Renal cortex interstitium (tissue), 15 donors: ENCODE results near the gene MIB2. TPM values are rescaled to one million over a fixed set of nuclear protein-coding genes. Genes with fewer than 3 reads are reported as not detected.

Experiments used
- DNase-seq, 11 donors: peaks; one replicate each; pipeline ENCODE4 v3.0.0-alpha.2; 2013; ENCODE audit warnings: low read depth in 9 of 11, low spot score in 4 of 11; ENCODE audit errors: extremely low read depth in 1 of 11
- long read RNA-seq, 16 experiments: transcript quantifications; one replicate each; lab custom pipeline, GENCODE V29; 2026
- polyA plus RNA-seq, 3 donors: library from polyadenylated mRNA; unstranded; fragments of 120-200 nt; gene quantifications; one replicate each; pipeline ENCODE4 v1.2.1, GENCODE V29; 2013; ENCODE audit not compliant: insufficient read length in 3 of 3

The MIB2 gene
- 10 to 100 TPM; 30.3 to 71.4 (median 70.4) TPM for polyA plus RNA-seq
- long read RNA-seq, donor 1, partial matches to known transcripts: 0 of 3 reads
- long read RNA-seq, donor 1, other reads (novel, unspliced or antisense): 0 of 3 reads
- long read RNA-seq, donor 2: 0 reads
- long read RNA-seq, donor 3, partial matches to known transcripts: 0 of 1 reads
- long read RNA-seq, donor 3, other reads (novel, unspliced or antisense): 0 of 1 reads
- long read RNA-seq, donor 4, full-length matches to known transcripts: 3 of 14 reads
- long read RNA-seq, donor 4, partial matches to known transcripts: 11 of 14 reads
- long read RNA-seq, donor 4, other reads (novel, unspliced or antisense): 0 of 14 reads
- long read RNA-seq, donor 5: 0 reads
- long read RNA-seq, donor 6: 0 reads
- long read RNA-seq, donor 7, partial matches to known transcripts: 0 of 3 reads
- long read RNA-seq, donor 7, other reads (novel, unspliced or antisense): 0 of 3 reads
- long read RNA-seq, donor 8, partial matches to known transcripts: 0 of 5 reads
- long read RNA-seq, donor 8, other reads (novel, unspliced or antisense): 0 of 5 reads
- long read RNA-seq, donor 9: 0 reads
- long read RNA-seq, donor 10, partial matches to known transcripts: 0 of 2 reads
- long read RNA-seq, donor 10, other reads (novel, unspliced or antisense): 0 of 2 reads
- long read RNA-seq, donor 11, partial matches to known transcripts: 0 of 2 reads
- long read RNA-seq, donor 11, other reads (novel, unspliced or antisense): 0 of 2 reads
- long read RNA-seq, donor 12, partial matches to known transcripts: 5 of 6 reads
- long read RNA-seq, donor 12, other reads (novel, unspliced or antisense): 0 of 6 reads
- long read RNA-seq, donor 13, partial matches to known transcripts: 0 of 11 reads
- long read RNA-seq, donor 13, other reads (novel, unspliced or antisense): 0 of 11 reads
- long read RNA-seq, donor 14, partial matches to known transcripts: 0 of 3 reads
- long read RNA-seq, donor 14, other reads (novel, unspliced or antisense): 0 of 3 reads
- long read RNA-seq, donor 15, partial matches to known transcripts: 0 of 4 reads
- long read RNA-seq, donor 15, other reads (novel, unspliced or antisense): 0 of 4 reads
- long read RNA-seq, donor 16, partial matches to known transcripts: 344 of 372 reads
- long read RNA-seq, donor 16, other reads (novel, unspliced or antisense): 20 of 372 reads

DNA sequence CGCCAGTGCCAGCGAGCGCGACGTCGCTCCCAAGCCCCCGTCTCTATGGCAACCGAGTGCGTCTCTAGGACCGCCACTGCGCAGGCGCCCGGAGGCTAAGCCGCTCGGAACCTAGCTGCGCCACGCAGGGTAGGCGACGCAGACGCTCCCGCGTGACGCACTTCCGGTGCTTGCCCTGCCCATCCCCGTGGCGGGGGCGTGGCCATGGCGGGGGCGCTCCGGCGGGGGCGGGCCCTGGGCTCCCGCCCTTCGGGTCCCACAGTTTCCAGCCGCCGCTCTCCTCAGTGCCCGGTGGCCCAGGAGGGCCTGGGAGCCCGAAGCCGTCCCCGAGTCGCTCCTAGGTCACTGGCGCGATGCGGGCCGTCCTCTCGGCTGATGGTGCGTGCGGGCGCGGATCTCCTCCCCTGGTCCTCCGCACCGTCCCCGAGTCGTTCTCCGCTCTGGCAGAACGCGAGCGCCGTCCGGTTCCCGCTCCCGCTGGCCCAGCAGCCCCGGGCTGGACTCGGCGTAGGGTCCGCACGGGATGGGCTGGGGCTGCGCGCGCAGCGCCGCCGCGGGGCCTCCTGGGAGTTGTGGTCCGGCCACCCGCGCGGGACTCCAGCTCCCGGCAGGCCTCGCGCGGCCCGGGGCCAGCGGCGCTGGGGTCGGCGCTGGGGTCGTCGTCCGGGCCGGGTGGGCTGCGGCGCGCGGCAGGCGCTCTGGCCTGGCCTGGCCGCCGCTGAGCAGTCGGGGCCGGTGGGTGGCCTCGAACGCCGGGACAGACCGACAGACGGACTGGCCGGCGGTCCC is at the start of gene MIB2:
Gene MIB2 (plus strand): TSS at position 245 of the 789 bp plus-strand sequence. CDS start 7,953 bp downstream, outside the sequence.
- DNase-seq: peak; percentile 86 to 96 (median 93)

DNA sequence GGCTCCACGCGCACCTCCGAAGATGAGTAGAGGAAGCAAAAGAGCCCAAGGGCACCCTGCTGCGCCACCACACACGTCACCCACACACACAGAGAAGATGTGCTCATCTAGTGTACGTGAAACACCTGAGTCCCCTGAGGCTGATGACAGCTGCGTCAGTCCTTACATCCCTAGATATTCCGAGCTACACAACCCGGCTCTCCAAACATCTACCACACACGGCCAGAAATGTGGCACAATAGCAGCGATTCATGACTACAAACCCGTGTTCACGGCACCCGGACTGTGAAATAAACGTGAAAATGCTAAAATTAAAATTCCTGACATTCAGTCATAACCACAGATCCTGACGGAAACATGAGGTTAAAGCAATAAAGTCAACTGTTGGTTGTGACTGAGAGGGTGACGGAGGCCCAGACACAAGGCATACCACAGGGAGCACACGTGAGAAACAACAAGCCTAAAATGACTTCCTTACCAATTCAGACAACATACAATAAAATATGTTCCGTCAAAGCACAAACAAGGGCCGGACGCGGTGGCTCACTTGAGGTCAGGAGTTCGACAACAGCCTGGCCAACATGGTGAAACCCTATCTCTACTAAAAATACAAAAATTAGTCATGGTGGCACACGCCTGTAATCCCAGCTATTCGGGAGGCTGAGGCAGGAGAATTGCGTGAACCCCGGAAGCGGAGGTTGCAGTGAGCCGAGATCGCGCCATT is 48.0 kb upstream of the MIB2 start:
- no peak for DNase-seq

DNA sequence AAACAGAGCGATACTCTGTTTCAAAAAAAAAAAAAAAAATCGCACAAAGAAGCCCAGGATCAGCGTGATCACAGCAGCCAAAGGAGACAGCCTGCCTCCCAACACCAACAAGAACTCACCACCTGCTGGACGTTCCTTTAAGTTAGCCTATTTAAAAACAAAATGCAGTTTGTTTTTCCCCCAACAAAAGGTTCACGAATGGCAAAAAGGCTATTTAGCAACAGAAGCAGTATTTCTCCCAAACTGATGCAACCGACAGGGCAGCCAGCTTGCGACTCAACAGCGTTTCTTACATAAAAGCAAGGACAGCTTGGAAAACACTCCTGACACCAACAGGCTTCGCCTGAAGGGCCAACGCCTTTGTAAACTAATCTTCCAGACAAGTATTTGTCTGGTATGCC is 47.4 kb upstream of the MIB2 start:
- no peak for DNase-seq

DNA sequence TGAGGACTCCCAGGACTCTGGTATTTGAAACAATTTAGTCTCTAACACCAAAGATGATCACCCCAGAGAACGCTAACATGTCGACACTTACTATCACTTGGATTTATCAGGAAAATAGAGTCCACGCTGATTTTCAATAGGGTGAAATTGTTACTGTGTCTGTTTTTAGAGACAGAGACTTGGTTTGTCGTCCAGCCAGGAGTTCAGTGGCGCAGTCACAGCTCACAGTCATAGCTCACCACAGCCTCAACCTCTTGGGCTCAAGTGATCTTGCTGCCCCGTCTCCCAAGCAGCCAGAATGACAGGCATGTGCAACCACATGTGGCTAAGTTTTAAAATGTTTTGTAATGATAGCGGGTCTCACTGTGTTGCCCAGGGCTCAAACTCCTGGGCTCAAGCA is 46.0 kb upstream of the MIB2 start:
- no peak for DNase-seq

DNA sequence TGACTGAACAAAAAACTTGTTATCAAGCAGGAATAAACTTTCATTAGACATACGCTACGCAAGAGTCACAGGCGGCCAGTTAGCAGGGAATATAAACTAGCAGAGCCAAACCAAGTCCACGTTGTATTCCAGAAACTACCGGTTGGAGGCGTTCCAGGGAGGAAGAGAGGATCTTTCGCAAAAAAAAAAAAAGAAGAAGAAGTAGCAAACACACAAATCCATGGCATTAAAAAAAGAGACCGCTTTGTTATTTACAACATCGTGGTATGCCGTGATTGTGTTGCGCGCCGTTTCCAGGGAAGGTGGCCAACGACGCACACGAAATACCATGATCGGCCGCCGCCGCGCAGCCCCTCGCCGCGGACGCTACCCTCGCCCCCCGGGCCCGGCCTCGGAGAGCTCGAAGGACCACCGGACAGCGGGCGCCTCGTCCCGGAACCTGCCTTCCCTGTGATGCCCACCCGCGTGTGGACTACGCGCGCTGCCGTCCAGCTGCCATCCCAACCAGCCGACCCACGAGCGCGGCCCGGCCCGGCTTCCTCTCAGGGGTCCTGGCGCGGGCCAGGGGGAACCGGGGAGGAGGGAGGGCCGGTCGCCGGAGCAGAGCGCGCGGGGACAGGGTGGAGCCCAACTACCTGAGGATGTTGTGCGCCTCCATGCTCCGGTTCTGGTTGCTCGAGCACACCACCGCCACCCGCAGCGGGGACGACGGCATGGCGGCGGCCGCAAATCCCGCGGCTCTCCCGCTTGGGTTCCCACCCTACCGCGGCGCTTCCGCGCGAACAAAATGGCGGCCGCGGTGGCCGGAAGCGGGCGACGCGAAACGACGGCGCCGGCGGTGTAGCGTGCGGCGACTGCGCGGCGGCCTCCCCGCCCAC is 41.2 kb upstream of the MIB2 start:
- peak in 8 of 11 donors; percentile 40 to 64 (median 57) for DNase-seq

DNA sequence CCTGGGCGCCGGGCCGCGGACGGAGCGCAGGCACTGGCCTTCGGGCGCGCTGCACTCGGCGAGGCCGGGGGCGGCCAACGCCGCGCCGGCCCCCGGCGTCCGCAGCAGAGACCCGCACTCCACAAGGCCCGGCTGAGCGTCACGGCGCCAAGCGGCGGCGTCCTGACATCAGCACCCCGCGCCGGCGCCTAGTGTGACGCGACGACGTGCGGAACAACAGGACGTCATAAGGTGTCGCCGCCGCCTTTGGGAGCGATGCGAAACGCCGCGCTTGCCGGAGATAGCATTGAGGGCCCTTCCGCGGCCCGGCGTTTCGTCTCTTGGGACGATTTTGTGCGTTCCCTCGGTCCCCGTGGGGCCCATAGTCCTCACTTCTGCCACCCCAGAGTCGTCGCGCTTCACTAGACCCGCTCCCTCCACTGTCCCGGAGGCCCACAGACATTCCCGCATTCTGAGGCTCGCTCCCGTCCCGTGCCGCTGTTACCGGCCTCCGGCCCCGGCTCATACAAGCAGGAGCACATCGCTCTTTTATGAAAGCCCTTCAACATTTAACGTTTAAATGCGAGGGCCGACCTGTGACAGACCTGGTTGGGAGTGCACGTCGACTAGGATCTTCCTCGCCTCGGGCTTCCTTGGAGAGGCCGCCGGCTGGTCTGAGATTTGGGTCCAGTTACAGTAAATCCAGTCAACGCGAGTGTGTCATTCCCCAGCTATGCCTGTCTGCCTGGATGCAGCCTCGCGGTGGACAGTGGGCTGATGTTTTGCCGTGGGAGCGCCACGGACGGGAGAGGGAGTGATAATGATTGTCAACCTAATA is 40.4 kb upstream of the MIB2 start, which contains the start of gene SSU72:
Gene SSU72 (minus strand): TSS at position 143 of the 817 bp plus-strand sequence. CDS start 306 bp downstream, outside the sequence.
- peak; percentile 81 to 92 (median 87) for DNase-seq

DNA sequence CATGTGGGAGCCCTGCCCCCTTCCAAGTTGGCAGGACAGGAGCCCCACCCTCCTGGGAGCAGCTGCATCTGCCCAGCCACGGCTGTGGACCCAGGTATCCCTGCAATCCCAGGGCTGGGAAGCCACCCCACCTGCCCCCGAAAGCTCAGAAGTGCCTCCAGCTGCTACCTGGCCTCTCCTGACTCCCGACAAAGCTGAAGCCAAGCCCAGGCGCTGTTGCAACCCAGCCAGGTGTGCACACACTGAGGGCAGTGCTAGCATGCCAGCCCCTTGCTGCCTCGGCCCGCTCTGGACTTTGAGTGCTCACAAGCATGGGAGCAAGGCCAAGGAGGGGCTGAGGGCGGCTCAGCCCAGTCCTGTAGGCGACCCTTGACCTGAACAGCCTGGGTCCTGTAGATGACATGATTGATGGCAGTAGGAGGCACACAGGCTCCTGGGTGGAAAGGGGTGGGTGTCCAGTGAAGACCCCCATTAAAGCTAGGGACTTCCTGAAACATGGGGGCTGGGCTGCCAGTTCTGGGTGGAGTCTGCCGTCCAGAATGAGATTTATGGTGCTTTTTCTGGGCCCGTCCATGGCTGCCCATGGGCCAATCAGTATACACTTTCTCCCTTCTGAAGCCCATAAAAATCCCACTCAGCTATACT is 37.8 kb upstream of the MIB2 start:
- no peak for DNase-seq

DNA sequence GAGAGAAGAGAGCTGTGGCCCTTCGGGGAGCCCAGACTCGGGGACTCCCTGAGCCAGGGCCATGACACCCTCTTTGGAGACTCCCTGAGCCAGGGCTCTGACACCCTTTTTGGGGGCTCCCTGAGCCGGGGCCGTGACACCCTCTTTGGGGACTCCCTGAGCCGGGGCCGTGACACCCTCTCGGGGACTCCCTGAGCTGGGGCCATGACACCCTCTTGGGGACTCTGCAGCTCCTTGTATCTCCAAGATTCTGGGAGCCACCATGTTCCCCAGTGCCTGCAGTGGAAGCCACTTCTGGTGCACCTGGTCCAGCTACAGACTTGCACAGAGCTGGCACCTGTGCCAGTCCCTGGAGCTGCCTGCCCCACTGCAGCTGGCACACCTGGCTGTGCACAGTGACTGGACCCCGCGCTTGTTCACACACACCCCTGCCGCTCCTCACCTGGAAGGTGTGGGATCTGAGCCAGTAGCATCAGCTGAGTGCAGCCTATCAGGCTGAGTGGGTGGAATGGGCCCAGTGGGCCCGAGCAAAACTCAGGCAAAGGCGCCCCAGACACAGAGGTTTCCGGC is 36.8 kb upstream of the MIB2 start:
- DNase-seq: no peak

DNA sequence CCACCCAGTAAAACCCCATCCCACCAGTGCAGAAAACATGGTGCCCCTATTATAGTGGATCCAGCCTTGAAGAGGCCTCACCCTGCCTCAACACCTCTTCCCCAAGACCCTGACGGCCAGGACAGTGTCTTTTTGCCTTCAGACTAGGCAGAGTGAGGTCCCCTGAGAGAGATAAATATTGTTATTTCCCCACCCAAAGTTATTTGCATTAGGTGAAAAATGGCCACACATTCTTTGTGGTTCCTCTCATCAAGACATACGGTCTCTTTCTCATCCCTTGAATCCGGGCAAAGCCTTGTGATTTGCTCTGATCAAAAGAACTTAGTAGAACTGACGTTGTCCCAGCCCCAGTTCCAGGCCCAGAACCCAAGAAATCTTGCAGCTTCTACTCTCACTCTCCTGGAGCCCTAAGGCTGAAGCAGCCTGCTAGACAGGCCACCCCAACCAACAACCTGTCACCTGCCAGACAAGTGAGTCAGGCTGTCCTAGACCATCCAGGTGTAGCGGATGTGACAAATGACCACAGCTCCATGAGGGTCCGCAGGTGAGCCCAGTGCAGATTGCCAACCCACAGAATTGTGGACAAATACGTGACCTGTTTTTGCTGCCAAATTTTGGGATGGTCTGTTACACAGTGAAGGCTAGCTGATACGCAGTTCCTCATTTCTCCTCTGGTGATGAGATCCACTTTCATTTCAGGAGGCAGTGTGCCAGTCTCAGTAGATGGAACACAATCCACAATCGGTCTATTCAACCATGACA is 32.5 kb upstream of the MIB2 start:
- no peak for DNase-seq

DNA sequence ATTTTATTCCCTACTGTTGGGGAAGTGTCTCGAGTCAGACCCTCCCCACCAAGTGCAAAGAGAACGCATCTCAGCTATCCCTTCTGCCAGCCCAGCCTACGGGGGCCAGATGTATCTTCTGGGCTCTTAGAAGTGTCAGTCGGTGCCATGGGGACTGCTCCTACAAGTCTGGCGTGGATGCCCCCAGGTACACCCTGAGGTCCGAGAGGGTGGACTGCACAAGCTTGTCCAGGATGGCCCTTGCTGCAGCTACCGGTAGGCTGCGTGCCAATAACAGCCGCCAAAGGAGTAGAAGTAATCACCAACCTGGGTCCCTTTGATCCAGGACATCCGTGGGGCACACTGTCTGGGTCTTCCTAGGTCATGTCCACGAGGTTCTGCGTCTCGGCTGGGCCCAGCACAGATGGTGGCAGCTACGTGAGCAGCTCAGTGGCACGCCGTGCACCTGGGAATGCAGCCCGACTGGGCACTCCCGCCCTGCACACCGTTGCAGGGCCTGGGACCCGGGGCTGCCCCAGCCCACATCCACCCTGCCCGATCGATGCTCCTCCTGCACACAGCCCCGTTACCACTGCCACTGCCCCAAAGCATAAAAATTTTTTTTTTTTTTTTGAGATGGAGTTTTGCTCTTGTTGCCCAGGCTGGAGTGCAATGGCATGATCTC is 31.8 kb upstream of the MIB2 start:
- DNase-seq: no peak

DNA sequence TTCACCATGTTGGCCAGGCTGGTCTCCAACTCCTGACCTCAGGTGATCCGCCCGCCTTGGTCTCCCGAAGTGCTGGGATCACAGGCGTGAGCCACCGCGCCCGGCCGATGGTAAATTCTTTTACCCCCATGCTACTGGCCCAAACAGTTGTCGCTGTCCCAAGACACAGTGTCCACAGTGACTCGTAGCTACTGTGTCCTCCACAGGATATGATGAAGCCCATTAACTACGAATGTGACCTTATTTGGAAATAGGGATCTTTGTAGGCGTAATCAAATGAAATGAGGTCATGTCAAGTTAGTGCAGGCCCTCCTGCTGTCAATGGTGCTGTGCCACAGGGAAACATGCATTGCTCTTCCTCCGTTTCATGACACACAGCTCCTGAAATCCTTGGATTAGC is 23.8 kb upstream of the MIB2 start:
- no peak for DNase-seq

DNA sequence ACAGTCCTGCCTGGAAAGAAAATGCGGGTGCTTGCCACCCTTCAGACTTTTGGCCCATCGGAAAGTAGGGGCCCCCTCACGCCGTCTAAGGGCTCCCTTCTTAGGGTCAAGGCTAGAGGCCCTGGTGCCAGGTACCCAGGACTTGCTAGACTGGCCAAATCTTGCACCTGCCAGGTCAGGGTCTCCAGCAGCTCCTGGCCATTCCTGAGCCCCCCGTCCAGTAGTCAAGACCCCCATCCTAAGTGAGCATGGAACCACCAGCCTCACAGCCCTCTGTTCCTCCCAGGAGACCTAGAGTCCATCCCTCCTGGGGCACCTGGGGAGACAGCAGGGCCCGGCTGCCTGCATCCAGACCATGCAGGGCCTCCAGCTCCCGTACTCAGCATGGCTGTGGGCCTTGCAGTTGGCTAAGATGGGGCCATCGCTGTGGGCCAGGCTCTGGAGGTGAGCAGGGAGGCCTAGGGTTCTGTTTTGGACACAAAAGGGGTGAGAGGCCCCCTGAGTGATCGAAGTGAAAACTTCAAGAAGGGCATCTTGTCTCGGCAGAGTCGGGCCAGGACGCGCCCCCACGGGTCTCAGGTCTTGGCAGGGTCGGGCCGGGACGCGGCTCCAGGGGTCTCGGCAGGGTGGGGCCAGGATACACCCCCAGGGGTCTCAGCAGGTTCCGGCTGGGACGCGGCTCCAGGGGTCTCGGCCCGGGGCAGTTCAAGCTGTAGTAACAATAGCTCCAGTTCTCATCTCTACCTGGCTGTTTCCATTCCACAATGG is 21.3 kb upstream of the MIB2 start:
- DNase-seq: no peak

DNA sequence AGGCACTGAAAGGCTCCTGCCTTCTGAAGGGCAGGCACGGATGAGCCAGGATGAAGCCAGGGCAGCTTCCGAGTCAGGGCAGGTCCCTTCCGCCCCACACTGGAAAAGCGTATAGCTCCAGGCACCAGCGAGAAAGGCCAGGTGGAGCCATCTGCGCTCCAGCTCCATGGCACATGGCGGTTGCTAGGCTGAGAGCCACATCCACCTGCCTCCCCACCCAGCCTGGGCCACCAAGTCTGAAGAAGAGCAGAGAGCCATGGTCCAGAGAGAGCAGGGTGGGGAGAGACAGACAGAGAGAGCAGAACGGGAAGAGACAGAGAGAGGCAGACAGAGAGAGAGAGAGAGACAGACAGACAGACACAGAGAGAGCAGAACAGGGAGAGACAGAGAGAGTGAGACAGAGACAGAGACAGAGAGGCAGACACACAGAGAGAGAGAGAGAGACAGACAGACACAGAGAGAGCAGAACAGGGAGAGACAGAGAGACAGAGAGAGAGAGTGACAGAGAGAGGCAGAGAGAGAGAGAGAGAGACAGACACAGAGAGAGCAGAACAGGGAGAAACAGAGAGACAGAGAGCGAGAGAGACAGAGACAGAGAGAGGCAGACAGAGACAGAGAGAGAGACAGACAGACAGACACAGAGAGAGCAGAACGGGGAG is 20.6 kb upstream of the MIB2 start:
- DNase-seq: no peak
